GM19023 (cell line): Measurements from ENCODE around the gene AIFM3.
"Not testable (repeated sequence)": the region's sequence is repeated elsewhere in the genome, so short reads cannot be mapped to it uniquely, and the experiment has no call there.

ENCODE experiments used
- ATAC-seq: cut with Tn5 transposase; IDR thresholded peaks from one replicate; pipeline ENCODE4 v1.9.1; 2021; ENCODE audit warnings: mild to moderate bottlenecking, moderate library complexity; ENCODE audit not compliant: unreplicated experiment

Gene AIFM3

GRCh38 chr22:20940904-20941385 is 26.1 kb upstream of the AIFM3 start:
- no peak for ATAC-seq

GRCh38 chr22:20942203-20942902 is 24.7 kb upstream of the AIFM3 start:
- not testable (repeated sequence) for ATAC-seq

DNA sequence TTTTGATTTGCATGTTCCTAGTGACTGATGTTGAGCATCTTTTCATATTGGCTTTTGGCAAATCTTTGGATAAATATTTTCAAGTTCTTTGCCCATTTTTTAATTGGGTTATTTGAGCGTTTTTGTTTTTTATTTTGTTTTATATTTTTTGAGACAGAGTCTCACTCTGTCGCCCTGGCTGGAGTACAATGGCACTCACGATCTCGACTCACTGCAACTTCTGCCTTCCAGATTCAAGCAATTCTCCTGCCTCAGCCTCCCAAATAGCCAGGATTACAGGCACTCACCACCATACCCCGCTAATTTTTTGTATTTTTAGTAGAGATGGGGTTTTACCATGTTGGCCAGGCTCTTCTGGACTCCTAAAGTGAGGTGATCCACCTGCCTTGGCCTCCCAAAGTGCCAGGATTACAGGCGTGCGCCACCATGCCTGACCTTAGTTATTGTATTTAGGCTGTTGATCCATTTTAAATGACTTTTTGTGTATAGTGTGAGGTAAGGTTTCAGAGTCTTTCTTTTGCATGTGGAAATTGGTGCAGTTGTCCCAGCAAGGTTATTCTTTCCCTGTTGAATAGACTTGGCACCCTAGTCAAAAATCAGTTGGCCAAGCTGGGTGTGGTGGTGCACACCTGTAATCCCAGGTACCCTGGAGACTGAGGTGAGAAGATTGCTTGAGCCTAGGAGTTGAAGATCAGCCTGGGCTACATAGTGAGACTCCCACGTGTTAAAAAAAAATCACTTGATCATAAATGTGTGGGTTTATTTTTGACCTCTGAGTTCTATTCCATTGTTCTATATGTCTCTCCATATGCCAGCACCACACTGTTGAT is 23.7 kb upstream of the AIFM3 start:
- ATAC-seq = no peak

- no peak for ATAC-seq
These were observed 23.0 kb upstream of the AIFM3 start for GRCh38 chr22:20944042-20944441.

GRCh38 chr22:20945578-20945934 is 21.5 kb upstream of the AIFM3 start:
- no peak for ATAC-seq

DNA sequence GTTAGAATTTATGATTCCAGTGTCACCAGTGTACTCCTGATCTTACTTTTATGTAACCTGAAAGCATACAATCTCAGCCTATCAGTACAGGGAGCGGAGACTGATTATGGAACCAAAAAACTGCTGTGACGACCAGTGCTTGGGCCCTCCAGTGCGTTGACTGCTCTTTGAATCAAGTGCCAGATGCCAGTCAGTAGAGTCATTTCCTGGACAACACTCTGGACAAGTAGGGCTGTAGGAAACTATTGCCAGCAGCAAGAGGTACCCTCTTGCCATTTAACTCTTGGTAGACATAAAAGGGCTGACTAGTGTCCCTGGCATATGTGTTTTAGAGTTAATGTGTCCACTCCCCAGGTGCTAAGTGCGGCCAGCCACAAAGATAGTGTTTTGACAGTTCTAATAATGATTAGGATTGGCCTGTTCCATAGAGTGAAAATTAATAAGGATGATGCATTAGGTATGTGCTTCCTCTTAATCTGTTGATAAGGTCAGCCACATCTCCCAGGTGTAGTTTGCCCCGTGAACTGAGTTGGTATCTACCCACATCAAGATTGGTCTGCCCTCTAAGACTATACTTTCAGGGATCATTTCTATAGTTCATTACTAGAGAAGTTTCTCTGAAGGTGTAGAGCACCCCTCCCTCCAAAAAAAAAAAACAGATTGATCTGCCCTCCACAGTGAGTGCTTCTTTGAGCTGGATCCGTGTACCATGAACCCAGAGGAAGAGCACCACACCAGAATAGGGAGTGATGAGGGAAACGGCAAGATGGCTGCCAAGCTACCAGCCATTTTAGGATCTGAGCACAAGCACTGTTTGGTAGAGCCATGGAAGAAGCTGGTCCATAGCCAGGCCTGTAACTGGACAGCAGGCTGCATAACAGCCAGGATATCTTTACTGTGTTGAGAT is 20.7 kb upstream of the AIFM3 start:
- ATAC-seq = no peak

DNA sequence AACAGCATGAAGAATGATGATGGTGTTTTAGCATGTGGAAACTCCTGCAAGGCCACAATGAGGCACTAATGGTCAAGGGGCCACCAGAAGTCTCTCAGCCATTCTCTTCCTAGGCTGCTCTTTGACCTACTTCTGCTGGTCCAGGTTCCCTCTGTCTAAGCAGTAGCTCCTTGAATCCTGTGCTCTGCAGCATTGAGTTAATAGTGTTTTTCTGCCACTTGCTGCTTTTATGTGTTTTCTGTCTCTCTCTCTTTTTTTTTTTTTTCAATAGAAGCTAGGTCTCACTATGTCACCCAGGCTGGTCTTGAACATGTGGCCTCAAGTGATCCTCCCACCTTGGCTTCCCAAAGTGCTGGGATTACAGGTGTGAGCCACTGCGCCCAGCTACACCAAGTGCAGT is 20.1 kb upstream of the AIFM3 start:
- ATAC-seq = no peak

DNA sequence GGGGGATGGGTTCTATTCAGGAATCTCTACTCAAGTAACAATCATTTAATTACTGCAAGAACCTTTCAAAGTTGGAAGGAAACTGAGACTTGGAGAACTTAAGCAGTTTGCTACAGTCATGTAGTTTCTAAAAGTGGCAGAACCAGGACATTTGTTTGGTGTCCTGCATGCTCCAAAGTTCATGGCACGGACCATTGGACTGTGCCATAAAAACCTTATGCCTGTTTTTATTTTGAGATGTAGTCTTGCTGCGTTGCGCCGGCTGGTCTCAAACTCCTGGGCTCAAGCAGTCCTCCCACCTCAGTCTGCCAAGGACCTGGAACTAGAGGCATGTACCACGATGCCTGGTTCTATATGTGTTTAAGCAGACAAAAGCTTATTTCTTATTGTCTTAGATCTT is 18.6 kb upstream of the AIFM3 start:
- no peak for ATAC-seq

DNA sequence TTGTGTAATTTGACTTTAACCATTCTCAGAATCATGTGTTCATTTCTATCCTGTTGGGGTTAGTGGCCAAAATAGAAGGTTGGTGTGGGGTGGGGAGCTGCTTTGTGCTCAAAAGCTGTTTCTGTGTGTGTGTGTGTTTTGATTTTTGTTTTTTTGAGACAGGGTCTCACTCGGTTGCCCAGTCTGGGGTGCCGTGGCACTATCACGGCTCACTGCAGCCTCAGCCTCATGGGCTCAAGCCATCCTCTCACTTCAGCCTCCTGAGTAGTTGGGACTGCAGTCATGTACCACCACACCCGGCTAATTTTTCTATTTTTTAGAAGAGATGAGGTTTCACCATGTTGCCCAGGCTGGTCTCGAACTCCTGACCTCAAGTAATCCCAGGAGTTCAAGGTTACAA is 18.1 kb upstream of the AIFM3 start:
- no peak for ATAC-seq

DNA sequence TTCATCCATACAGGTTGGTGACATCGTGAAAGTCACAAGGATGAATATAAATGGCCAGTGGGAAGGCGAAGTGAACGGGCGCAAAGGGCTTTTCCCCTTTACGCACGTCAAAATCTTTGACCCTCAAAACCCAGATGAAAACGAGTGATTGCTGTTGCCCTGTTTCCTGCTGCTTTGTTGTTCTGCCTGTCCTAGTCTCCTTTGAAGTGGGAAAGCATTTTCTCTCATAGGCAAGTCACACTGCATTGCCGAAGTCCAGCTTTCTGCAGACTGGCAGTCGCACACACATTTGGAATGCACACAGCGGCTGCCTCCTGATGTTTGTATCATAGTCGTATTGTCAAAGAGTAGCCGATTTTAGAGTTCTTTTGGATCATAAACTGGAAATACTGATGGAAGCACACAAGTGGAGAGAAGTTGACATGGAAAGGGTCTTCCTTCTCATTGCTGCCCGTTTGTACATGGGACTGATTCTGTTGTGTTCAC is 17.3 kb upstream of the AIFM3 start:
- no peak for ATAC-seq

- ATAC-seq = no peak
These were observed 15.7 kb upstream of the AIFM3 start for GRCh38 chr22:20951151-20951931.

DNA sequence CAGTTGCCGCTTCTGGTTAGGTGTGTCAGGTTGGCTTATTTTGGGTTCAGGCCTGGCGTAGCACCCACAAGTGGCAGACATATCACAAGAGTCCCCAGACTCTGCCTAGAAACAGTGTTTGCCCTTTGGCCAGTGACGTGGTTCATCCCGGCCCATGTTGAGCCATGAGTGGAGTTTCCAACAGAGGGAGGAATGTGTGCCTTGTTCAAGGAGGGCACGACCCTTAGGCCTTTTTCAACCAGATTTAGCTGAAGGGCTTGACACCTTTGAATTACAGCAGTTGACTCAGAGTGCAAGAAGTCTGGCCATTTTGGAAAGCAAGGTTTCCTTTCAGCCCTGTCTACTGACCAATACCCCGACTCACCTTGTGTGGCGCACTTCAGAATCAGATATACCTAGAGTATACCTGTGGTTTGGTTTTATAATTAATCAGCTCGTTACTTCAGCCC is 15.1 kb upstream of the AIFM3 start:
- ATAC-seq = no peak

- no peak for ATAC-seq
These were observed 14.3 kb upstream of the AIFM3 start for GRCh38 chr22:20952544-20953341.

GRCh38 chr22:20953342-20953608 is 13.8 kb upstream of the AIFM3 start:
- no peak for ATAC-seq

GRCh38 chr22:20953668-20954500 is 13.2 kb upstream of the AIFM3 start:
- ATAC-seq = no peak

- no peak for ATAC-seq
These were observed 11.5 kb upstream of the AIFM3 start for GRCh38 chr22:20955548-20955947.

DNA sequence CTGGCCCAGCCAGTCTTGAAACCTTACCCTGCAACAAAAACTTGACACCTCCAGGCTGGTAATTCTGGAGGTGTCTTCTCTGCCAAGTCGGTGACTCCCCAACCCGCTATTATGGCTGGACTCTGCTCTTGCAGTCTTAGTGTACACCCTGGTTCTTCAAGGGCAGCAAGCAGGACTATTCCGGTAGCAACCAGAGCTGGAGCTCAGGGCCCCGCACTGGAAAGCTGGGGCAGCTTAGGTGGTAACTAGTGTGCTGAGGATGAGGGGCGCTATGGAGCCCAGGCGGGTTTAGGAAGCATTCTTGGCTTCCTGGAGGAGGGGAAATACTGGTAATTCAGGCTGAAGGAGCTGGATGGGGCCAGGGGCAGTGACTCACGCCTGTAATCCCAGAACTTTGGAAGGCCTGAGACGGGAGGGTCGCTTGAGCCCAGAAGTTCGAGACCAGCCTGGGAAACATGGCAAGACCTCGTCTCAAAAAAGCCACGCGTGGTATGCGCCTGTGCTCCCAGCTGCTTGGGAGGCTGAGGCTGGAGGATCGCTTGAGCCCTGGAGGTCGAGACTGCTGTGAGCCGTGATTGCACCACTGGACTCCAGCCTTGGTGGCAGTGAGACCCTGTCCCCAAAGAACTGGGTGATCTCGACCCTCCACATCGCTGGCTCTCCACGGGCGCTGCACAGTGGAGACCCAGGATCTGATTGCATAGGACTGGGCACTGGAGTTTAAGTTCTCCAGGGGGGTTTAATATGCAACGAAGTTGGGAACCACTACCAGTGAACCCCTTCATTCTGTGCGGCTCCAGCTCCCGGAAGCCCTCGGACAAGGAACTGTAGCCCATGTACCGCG is 10.6 kb upstream of the AIFM3 start:
- ATAC-seq = no peak

DNA sequence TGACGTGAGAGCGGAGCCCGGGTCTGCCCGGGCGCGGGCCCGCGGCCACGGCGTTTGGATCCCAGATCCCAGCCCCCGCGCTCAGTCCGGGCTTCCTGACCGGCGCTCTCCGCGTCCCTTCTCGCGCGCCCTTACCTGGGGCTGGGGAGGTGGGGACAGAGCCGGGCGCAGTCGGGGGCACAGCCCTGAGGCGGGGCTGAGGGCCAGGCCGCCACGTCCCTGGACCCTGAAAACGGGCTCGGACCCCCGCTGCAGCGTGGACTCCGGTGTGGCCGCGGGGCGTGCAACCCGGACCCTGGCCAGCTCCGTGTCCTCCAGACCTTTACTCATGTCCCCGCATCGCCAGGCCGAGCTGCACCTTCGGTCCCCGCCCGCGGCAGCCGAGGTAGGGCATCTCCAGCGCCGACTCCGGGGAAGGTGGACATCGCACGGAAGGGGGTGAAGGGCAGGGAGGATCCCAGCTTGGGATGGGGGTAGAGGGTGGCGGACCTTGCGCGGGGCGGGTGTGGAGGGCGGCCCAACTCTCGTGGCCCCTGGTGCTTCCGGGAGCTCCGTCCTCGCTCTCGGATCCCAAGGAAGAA is 9.9 kb upstream of the AIFM3 start:
- no peak for ATAC-seq
